Measurements from ENCODE around the gene CUBN. TPM values are rescaled to one million over a fixed set of nuclear protein-coding genes. Genes with fewer than 3 reads are reported as not detected.
A peak's percentile ranks its signal among the peaks of the same experiment; 100 is the strongest.

The CUBN gene
- total RNA-seq, 2 donors from 2014 or later, result 2.6 to 3.6 TPM

DNA sequence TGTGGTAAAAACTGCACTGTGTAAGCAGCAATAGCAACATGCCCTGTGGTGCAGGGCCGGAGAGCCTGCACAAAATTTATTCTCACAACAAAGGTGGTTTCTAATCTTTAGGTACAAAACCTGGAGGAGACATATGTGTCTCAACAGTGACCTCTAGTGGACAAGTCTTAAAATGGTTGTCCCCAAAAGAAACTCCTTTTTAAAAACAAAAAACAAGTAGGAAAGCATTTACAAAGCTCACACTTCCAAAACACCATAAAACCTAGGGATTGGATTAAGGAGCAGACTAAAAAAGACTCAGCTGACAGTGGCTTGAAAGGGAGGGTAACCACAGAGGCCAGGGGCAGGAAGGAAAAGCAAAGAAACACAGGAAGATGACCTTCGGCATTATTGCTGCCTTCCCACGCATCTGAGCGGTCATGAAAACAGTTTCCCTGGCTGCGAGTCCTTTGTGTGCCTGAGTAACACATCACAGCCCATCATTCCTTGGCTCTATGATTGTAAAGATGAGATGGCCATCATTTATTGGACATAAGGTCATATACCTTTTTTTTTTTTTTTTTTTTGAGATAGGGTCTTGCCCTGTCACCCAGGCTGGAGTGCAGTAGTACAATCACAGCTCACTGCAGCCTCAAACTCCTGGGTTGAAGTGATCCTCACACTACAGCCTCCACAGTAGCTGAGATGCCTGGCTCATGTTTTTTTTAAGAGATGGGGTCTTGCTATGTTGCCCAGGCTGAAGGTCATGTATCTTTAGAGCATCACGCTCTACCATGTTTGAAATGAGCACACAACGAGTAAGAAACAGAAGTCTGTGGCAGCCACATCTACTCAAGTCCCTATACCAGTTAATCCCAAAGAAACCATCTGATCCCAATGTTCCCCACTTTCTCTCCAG is 351.9 kb downstream of the CUBN start:
- peak overlapping the region in 1 of 4 donors; percentile 24 for H3K27ac ChIP-seq
- TF ChIP-seq POLR2A (IDR thresholded peaks at IDR 0.05), result no peak
- TF ChIP-seq, protein P1, sequence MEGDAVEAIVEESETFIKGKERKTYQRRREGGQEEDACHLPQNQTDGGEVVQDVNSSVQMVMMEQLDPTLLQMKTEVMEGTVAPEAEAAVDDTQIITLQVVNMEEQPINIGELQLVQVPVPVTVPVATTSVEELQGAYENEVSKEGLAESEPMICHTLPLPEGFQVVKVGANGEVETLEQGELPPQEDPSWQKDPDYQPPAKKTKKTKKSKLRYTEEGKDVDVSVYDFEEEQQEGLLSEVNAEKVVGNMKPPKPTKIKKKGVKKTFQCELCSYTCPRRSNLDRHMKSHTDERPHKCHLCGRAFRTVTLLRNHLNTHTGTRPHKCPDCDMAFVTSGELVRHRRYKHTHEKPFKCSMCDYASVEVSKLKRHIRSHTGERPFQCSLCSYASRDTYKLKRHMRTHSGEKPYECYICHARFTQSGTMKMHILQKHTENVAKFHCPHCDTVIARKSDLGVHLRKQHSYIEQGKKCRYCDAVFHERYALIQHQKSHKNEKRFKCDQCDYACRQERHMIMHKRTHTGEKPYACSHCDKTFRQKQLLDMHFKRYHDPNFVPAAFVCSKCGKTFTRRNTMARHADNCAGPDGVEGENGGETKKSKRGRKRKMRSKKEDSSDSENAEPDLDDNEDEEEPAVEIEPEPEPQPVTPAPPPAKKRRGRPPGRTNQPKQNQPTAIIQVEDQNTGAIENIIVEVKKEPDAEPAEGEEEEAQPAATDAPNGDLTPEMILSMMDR (IDR thresholded peaks at IDR 0.05), result peak in 6 of 7 experiments; percentile 71 to 78 (median 73)
- no peaks in the 10 kb centered on the region for H3K27me3 ChIP-seq
- intact Hi-C loops (cut with DNase I), result no loop called here
- peaks cover 23% of the 10 kb centered on the region for H3K4me1 ChIP-seq
- no peaks in the 10 kb centered on the region for H3K9me3 ChIP-seq
- WGBS, 2 donors, result 39 to 44% methylated on average over 7 of the region's 7 CpGs
- no peaks in the 10 kb centered on the region for H3K36me3 ChIP-seq (replicated peaks in 1 of 2; ENCODE audit: insufficient read depth in 1 of 2, low read depth in 2 of 2)
- ATAC-seq (peak; percentile 60), DNase-seq (peak in 1 of 4 donors; percentile 15)
- no peak overlapping the region for H3K4me3 ChIP-seq

DNA sequence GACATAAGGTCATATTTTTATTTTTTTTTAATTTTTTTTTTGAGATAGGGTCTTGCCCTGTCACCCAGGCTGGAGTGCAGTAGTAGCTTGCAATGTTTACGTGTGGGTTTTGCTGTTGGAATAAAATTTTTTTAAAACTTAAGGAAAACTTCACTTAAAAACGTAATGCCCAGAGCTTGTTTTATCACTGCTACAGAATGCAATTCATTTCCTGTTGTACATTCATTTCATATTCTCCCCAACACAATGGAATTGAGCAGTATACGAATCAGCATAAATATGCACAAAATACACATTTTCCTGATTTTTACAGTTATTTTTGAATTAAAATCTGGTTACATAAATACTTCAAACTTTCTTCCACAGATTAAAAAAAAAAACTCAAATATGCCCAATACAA is 352.7 kb downstream of the CUBN start:
- no peaks in the 10 kb centered on the region for H3K9me3 ChIP-seq
- H3K27ac ChIP-seq, result no peak overlapping the region
- no peaks in the 10 kb centered on the region for H3K27me3 ChIP-seq
- no peak overlapping the region for H3K4me3 ChIP-seq
- ATAC-seq (no peak), DNase-seq (no peak)
- no peaks in the 10 kb centered on the region for H3K36me3 ChIP-seq (replicated peaks in 1 of 2; ENCODE audit: insufficient read depth in 1 of 2, low read depth in 2 of 2)
- intact Hi-C loops (cut with DNase I), result no loop called here
- peaks cover 23% of the 10 kb centered on the region for H3K4me1 ChIP-seq
- TF ChIP-seq, protein P1 (IDR thresholded peaks at IDR 0.05), result no peak
- TF ChIP-seq POLR2A (IDR thresholded peaks at IDR 0.05), result no peak
- WGBS, 2 donors, result 53 to 63% methylated on average over 3 of the region's 3 CpGs

Small RNA genes lying within 50 kb of the gene (small RNA-seq; reads per million reads assigned to genes)
- not detected for gene AC067747.1

Other genes starting within 250 kb of the CUBN start
- gene TRDMT1, start 71.9 kb upstream of the CUBN start, total RNA-seq, result 1 to 10 TPM; 7.3 to 7.5 TPM
- gene VIM, start 98.4 kb upstream of the CUBN start, total RNA-seq, result 1,000 to 10,000 TPM in 1 of 2 donors, 100 to 1,000 TPM in 1; 539 to 1,025 TPM